Ovary (tissue), 3 donors: Measurements from ENCODE around the gene KRTAP4-8.

ENCODE experiments used
- EP300 ChIP-seq: sonication (generic); formaldehyde crosslinking; IDR thresholded peaks from one replicate; pipeline ENCODE4 v1.6.1; 2017; ENCODE audit warnings: antibody characterized with exemption
- POLR2A ChIP-seq: fragments of 450-650 bp; IDR thresholded peaks from one replicate; pipeline ENCODE4 v1.6.1; 2017; ENCODE audit warnings: antibody characterized with exemption, mild to moderate bottlenecking, moderate library complexity
- TF ChIP-seq, protein P1 (sequence below), 3 donors: fragments of 450-650 bp in 2 of 3; fragments of 200-600 bp in 1 of 3; IDR thresholded peaks; one replicate each; pipeline versions ENCODE4 v1.5.1 to v1.8.0; 2016 to 2022; ENCODE audit warnings: antibody characterized with exemption in 3 of 3, mild to moderate bottlenecking in 1 of 3
- donor health status: DM: no; HTN: no; CAD: no.

DNA sequence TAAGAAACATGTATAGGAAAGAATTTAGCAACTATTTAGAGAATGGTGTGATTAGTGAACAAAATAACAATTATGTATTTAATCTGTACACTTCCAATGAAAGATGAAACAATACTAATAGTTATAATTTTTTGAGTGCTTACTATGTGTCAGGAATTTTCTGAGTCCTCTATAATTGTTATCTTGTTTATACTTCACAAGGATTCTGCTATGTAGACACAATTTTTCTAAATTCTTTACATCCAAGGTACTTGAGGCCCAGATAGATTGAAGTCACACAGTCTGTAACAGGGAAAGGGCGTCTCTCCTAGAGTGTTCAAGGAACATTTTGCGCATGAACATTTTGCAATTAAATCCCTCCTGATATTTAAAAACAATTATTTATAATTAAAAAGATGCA is 27.1 kb upstream of the KRTAP4-8 start:
- TF ChIP-seq, protein P1, sequence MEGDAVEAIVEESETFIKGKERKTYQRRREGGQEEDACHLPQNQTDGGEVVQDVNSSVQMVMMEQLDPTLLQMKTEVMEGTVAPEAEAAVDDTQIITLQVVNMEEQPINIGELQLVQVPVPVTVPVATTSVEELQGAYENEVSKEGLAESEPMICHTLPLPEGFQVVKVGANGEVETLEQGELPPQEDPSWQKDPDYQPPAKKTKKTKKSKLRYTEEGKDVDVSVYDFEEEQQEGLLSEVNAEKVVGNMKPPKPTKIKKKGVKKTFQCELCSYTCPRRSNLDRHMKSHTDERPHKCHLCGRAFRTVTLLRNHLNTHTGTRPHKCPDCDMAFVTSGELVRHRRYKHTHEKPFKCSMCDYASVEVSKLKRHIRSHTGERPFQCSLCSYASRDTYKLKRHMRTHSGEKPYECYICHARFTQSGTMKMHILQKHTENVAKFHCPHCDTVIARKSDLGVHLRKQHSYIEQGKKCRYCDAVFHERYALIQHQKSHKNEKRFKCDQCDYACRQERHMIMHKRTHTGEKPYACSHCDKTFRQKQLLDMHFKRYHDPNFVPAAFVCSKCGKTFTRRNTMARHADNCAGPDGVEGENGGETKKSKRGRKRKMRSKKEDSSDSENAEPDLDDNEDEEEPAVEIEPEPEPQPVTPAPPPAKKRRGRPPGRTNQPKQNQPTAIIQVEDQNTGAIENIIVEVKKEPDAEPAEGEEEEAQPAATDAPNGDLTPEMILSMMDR (IDR thresholded peaks at IDR 0.05), result no peak
- TF ChIP-seq EP300 (no peak), POLR2A (no peak)
